Measurements from ENCODE around the gene SETD3.

- no peak for TF ChIP-seq CTCF (IDR thresholded peaks at IDR 0.05)
- TF ChIP-seq POLR2A (IDR thresholded peaks at IDR 0.05), result no peak
Measured at GRCh38 chr14:99351166-99352007, 129.3 kb downstream of the SETD3 start.
